ENCODE results near the gene DPM3.

DPM3 gene

DNA sequence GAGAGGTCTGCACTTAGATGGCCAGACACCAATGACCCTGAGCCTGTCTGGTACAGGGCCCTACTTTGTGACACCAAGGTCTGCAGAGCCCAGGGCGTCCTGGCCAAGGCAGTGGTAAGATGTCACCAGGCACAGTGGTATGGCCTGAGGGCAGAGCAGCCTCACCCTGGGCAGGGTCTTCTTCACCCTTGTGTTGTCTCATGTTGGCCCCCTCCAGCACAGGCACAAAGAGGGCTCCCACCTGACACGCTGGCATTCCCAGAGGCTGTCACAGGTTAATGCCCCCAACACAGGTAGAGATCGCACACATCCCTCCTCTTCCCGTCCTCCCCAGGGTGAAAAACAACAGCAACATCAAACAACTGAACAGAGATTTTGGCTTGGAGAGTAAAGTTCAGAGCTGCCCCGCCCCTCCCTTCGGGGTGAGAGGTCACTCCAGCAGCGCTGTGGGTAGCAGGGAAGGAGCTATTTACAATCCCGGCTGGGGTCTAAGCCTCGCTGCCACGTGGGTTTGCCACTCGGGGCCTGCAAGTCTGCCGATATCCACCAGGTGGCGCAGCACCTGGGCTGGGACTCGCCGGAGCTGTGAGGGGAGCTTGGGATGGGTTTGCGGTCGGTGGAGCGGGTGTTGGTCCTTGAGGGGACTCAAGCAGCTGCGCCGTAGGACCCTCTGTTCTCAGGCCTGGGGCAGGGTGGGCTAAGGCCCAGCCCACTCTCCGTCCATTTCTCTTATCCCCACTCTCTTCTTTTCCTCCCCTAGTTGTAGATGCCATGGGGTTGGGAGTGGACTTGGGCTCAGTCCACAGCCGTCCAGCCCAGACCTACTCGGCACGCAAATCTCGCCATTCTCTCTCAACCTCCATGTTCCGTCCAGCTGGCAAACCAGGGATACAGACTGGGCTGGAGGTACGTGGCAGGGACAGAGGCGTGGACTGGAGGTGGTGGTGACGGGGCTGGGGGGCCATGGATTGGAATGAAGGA lies 49.0 kb downstream of the DPM3 start:
- DNase-seq: peak; percentile 48
- in situ Hi-C loops (cut with HindIII; ENCODE audit: low pct_ligation_motif_present, low sequenced_read_pairs): no loop called here
- H3K36me3 ChIP-seq (replicated peaks): no peaks in the 10 kb centered on the region
- no peak overlapping the region for H3K4me3 ChIP-seq (ENCODE audit: low read depth, low read length)
- no peak overlapping the region for H3K27ac ChIP-seq
- TF ChIP-seq CTCF (IDR thresholded peaks at IDR 0.05; ENCODE audit: low read depth, low read length, missing control alignments): peak; percentile 99
- H3K27me3 ChIP-seq (replicated peaks): peaks cover 8% of the 10 kb centered on the region

Measured in brain microvascular endothelial cell (primary cell).